GM12865 (cell line): ENCODE data around the gene ATP2B2.

Source experiments
- DNase-seq: peaks from one replicate; pipeline ENCODE4 v3.0.0; 2010; ENCODE audit warnings: low read depth
- H3K4me3 ChIP-seq: 2 replicates; pipeline ENCODE4 v1.5.1; 2011; ENCODE audit warnings: mild to moderate bottlenecking, low read depth, low read length, control low read depth
- TF ChIP-seq, protein P1 (sequence below): IDR thresholded peaks from 2 replicates; pipeline ENCODE4 v1.5.1; 2011; ENCODE audit warnings: low read length, control low read depth, low read depth, inconsistent platforms; ENCODE audit not compliant: insufficient read depth; ENCODE audit errors: missing control alignments

The ATP2B2 gene

DNA sequence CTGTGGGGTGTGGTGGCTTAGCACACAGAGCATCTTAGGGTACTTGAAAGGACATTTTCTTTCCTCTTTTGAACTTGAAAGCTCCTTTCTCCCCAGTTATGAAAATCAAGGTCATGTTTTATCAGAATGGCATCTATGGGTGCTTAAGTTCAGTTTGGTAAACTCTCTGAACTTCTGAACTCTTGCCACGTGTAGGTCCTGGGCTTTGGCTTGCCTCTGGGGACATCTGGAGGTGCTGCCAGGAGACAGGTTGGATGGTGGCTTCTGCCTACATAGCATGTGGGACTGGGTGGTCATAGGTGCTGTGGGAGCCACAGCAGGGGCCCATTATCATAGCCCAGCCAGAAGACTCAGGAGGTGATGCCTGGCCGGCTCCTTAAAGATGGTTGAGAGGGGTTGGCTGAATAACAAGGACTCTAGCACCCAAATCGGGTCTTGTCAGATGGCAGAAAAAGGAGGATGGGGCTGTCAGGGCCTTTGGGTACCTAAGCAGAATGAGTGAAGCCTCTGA lies 228.2 kb downstream of the ATP2B2 start:
- no peak for DNase-seq
- H3K4me3 ChIP-seq = no peak overlapping the region
- TF ChIP-seq, protein P1, sequence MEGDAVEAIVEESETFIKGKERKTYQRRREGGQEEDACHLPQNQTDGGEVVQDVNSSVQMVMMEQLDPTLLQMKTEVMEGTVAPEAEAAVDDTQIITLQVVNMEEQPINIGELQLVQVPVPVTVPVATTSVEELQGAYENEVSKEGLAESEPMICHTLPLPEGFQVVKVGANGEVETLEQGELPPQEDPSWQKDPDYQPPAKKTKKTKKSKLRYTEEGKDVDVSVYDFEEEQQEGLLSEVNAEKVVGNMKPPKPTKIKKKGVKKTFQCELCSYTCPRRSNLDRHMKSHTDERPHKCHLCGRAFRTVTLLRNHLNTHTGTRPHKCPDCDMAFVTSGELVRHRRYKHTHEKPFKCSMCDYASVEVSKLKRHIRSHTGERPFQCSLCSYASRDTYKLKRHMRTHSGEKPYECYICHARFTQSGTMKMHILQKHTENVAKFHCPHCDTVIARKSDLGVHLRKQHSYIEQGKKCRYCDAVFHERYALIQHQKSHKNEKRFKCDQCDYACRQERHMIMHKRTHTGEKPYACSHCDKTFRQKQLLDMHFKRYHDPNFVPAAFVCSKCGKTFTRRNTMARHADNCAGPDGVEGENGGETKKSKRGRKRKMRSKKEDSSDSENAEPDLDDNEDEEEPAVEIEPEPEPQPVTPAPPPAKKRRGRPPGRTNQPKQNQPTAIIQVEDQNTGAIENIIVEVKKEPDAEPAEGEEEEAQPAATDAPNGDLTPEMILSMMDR = no peak

DNA sequence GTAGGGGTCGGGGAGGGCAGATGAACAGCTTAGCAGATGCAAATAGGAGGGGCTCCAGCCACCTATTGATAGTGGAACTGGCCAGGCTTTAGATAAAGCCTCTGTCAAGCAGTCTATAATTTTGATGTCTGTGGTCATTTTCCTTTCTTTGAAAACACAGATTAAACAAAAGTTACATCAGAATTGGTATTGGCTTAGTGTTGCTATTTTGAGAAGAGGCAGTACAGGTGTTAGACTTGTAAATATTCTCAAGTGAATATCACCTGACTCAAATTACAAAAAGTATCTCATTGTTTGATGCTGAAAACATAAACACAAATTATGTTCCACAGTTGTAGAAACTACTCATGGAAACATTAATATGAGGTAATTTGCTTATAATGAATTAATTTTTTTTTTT lies 230.8 kb downstream of the ATP2B2 start:
- DNase-seq = no peak
- TF ChIP-seq, protein P1 = no peak
- H3K4me3 ChIP-seq = no peak overlapping the region
